Neutrophil (primary cell): ENCODE data around the gene VBP1.

ENCODE experiments used
- H3K27ac ChIP-seq: fragments of 200-600 bp; sonication (generic); 2 replicates; pipeline ENCODE4 v1.5.1; 2016; ENCODE audit warnings: mild to moderate bottlenecking, moderate library complexity
- H3K27me3 ChIP-seq: fragments of 200-600 bp; sonication (generic); 2 replicates; pipeline ENCODE4 v1.6.0; 2016; ENCODE audit warnings: mild to moderate bottlenecking
- H3K36me3 ChIP-seq: fragments of 200-600 bp; sonication (generic); 2 replicates; pipeline ENCODE4 v1.5.1; 2017
- H3K4me1 ChIP-seq, 2 experiments: fragments of 200-600 bp in 1 of 2; sonication (generic) in 1 of 2; 1 replicate in 1 of 2; 2 replicates in 1 of 2; pipeline versions ENCODE4 v1.5.1 to v1.6.1; 2013 to 2016; ENCODE audit warnings: low read depth in 1 of 2, low read length in 1 of 2, mild to moderate bottlenecking in 1 of 2, moderate library complexity in 1 of 2; ENCODE audit not compliant: control insufficient read depth in 1 of 2, insufficient read depth in 1 of 2
- H3K4me3 ChIP-seq, 2 experiments: fragments of 200-600 bp in 1 of 2; sonication (generic) in 1 of 2; 1 replicate in 1 of 2; 2 replicates in 1 of 2; pipeline ENCODE4 v1.5.1; 2013 to 2016; ENCODE audit warnings: low read depth in 1 of 2, low read length in 1 of 2, mild to moderate bottlenecking in 1 of 2, moderate library complexity in 1 of 2
- H3K9me3 ChIP-seq: fragments of 200-600 bp; sonication (generic); 2 replicates; pipeline ENCODE4 v1.5.1; 2016
- TF ChIP-seq, protein P1 (sequence below): fragments of 200-600 bp; sonication (generic); IDR thresholded peaks from 2 replicates; pipeline ENCODE4 v1.5.1; 2016; ENCODE audit warnings: antibody characterized with exemption

VBP1 gene

DNA sequence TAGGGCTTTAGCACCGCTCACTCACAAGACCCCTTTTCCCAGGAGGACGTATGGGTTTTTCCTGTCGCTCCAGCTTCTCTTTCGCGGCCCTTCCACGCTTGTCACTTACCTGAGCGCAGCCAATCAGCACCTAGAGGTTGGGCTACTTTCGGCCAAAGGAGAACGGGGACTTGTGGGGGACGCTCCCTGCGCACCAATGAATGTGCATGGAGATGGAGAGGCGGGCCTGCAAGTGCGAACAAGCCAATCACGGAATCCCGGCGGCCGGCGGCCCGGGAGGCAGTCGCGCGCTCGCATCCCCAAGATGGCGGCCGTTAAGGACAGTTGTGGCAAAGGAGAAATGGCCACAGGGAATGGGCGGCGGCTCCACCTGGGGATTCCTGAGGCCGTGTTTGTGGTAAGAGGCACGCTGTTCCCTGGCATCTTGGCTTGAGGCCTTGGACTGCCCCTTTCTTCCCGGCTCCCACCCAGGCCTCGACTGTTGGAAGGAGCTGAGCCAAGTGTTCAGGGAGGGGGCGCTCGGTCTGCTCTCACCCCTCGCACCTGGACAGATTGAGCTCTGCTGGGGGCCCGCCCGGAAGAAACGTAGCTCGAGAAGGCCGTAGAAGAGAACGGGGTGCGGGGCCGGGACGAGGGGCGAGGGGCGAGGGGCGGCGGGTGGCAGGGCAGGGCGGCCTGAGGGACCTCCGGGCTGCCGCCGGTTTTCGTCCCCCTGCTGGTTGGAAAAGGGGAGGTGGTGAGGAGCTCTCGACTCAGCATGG, at the start of gene VBP1:
VBP1 (plus strand) TSS at position 282 of the 761 bp plus-strand sequence; CDS start at position 305, 23 bp downstream.
- H3K4me3 ChIP-seq = peak within 1 kb of the TSS; percentile 73 to 78
- H3K36me3 ChIP-seq = peaks cover 8% of the 10 kb centered on the region
- H3K9me3 ChIP-seq = no peaks in the 10 kb centered on the region
- H3K27ac ChIP-seq = peak within 1 kb of the TSS; percentile 77
- TF ChIP-seq, protein P1, sequence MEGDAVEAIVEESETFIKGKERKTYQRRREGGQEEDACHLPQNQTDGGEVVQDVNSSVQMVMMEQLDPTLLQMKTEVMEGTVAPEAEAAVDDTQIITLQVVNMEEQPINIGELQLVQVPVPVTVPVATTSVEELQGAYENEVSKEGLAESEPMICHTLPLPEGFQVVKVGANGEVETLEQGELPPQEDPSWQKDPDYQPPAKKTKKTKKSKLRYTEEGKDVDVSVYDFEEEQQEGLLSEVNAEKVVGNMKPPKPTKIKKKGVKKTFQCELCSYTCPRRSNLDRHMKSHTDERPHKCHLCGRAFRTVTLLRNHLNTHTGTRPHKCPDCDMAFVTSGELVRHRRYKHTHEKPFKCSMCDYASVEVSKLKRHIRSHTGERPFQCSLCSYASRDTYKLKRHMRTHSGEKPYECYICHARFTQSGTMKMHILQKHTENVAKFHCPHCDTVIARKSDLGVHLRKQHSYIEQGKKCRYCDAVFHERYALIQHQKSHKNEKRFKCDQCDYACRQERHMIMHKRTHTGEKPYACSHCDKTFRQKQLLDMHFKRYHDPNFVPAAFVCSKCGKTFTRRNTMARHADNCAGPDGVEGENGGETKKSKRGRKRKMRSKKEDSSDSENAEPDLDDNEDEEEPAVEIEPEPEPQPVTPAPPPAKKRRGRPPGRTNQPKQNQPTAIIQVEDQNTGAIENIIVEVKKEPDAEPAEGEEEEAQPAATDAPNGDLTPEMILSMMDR = peak; percentile 36
- peaks cover 23 to 32% of the 10 kb centered on the region in 2 experiments for H3K4me1 ChIP-seq
- H3K27me3 ChIP-seq = no peaks in the 10 kb centered on the region

- H3K9me3 ChIP-seq = no peaks in the 10 kb centered on the region
- H3K36me3 ChIP-seq = no peaks in the 10 kb centered on the region
- TF ChIP-seq, protein P1 = no peak
- no peak overlapping the region for H3K4me3 ChIP-seq
- H3K4me1 ChIP-seq = no peaks in the 10 kb centered on the region
- H3K27ac ChIP-seq = no peak overlapping the region
- H3K27me3 ChIP-seq = no peaks in the 10 kb centered on the region
Observed at GRCh38 chrX:155169881-155170280, 46.4 kb upstream of the VBP1 start.

- H3K4me3 ChIP-seq = no peak overlapping the region
- no peaks in the 10 kb centered on the region for H3K36me3 ChIP-seq
- TF ChIP-seq, protein P1 = no peak
- no peaks in the 10 kb centered on the region for H3K9me3 ChIP-seq
- H3K4me1 ChIP-seq = no peaks in the 10 kb centered on the region
- no peak overlapping the region for H3K27ac ChIP-seq
- H3K27me3 ChIP-seq = no peaks in the 10 kb centered on the region
Observed at GRCh38 chrX:155179346-155179997, 36.8 kb upstream of the VBP1 start.

GRCh38 chrX:155188786-155189185, 27.5 kb upstream of the VBP1 start:
- no peaks in the 10 kb centered on the region for H3K36me3 ChIP-seq
- no peaks in the 10 kb centered on the region for H3K9me3 ChIP-seq
- H3K4me1 ChIP-seq = peaks cover 13 to 23% of the 10 kb centered on the region in 2 experiments
- no peak overlapping the region for H3K4me3 ChIP-seq
- TF ChIP-seq, protein P1 = no peak
- H3K27me3 ChIP-seq = no peaks in the 10 kb centered on the region
- peak overlapping the region; percentile 72 for H3K27ac ChIP-seq

- H3K9me3 ChIP-seq = no peaks in the 10 kb centered on the region
- H3K27ac ChIP-seq = no peak overlapping the region
- peaks cover 5 to 12% of the 10 kb centered on the region in 2 experiments for H3K4me1 ChIP-seq
- no peaks in the 10 kb centered on the region for H3K36me3 ChIP-seq
- no peaks in the 10 kb centered on the region for H3K27me3 ChIP-seq
- no peak overlapping the region for H3K4me3 ChIP-seq
- TF ChIP-seq, protein P1 = no peak
Observed at GRCh38 chrX:155211208-155211607, 5.1 kb upstream of the VBP1 start.
